HCT116 (cell line): Measurements from ENCODE around the gene ADAMTSL2.

Experiments
- CEBPB ChIP-seq: IDR thresholded peaks from 2 replicates; pipeline ENCODE4 v1.6.1; 2012; ENCODE audit warnings: low read depth
- ELF1 ChIP-seq: IDR thresholded peaks from 2 replicates; pipeline ENCODE4 v1.6.1; 2012; ENCODE audit warnings: low read depth, borderline replicate concordance
- EZH2 ChIP-seq: fragments of 200-600 bp; sonication (generic); IDR thresholded peaks from 2 replicates; pipeline ENCODE4 v1.6.1; 2017; ENCODE audit warnings: antibody characterized with exemption, mixed run types
- EZH2phosphoT487 ChIP-seq: fragments of 200-600 bp; IDR thresholded peaks from 2 replicates; pipeline ENCODE4 v1.6.1; 2018; ENCODE audit warnings: antibody characterized with exemption, borderline replicate concordance
- POLR2A ChIP-seq: IDR thresholded peaks from 2 replicates; pipeline ENCODE4 v1.7.0; 2011; ENCODE audit warnings: borderline replicate concordance; ENCODE audit not compliant: insufficient read depth, insufficient read length; ENCODE audit errors: extremely low read depth
- POLR2AphosphoS5 ChIP-seq: IDR thresholded peaks from 2 replicates; pipeline ENCODE4 v1.6.1; 2011; ENCODE audit warnings: mild to moderate bottlenecking, low read depth, low read length, moderate library complexity
- RAD21 ChIP-seq: IDR thresholded peaks from 2 replicates; pipeline ENCODE4 v1.6.1; 2012; ENCODE audit warnings: low read depth, mild to moderate bottlenecking
- SIN3A ChIP-seq: IDR thresholded peaks from 2 replicates; pipeline ENCODE4 v1.6.1; 2012; ENCODE audit warnings: low read depth
- SP1 ChIP-seq: IDR thresholded peaks from 2 replicates; pipeline ENCODE4 v1.6.1; 2012; ENCODE audit warnings: low read depth
- SRF ChIP-seq: IDR thresholded peaks from 2 replicates; pipeline ENCODE4 v1.6.1; 2012; ENCODE audit warnings: low read depth
- TCF7L2 ChIP-seq: IDR thresholded peaks from 2 replicates; pipeline ENCODE4 v1.7.0; 2011; ENCODE audit warnings: borderline replicate concordance, inconsistent platforms; ENCODE audit not compliant: insufficient read depth, insufficient read length; ENCODE audit errors: extremely low read depth
- TF ChIP-seq, protein P1 (sequence below): IDR thresholded peaks from 2 replicates; pipeline ENCODE4 v1.6.1; 2012
- TF ChIP-seq, protein P2 (sequence below), 3 experiments: fragments of 200-600 bp in 1 of 3; sonication (generic) in 1 of 3; IDR thresholded peaks in 2 of 3; conservative IDR thresholded peaks in 1 of 3; 2 replicates each; pipeline ENCODE4 v1.5.1; 2012 to 2017; ENCODE audit warnings: low read depth in 2 of 3, low read length in 2 of 3, antibody characterized with exemption in 1 of 3, borderline replicate concordance in 1 of 3, control low read depth in 1 of 3, mild to moderate bottlenecking in 1 of 3, mixed read lengths in 1 of 3, mixed run types in 1 of 3, moderate library complexity in 1 of 3; ENCODE audit not compliant: insufficient read depth in 1 of 3
- TF ChIP-seq, protein P3 (sequence below): IDR thresholded peaks from 2 replicates; pipeline ENCODE4 v1.6.1; 2012

DNA sequence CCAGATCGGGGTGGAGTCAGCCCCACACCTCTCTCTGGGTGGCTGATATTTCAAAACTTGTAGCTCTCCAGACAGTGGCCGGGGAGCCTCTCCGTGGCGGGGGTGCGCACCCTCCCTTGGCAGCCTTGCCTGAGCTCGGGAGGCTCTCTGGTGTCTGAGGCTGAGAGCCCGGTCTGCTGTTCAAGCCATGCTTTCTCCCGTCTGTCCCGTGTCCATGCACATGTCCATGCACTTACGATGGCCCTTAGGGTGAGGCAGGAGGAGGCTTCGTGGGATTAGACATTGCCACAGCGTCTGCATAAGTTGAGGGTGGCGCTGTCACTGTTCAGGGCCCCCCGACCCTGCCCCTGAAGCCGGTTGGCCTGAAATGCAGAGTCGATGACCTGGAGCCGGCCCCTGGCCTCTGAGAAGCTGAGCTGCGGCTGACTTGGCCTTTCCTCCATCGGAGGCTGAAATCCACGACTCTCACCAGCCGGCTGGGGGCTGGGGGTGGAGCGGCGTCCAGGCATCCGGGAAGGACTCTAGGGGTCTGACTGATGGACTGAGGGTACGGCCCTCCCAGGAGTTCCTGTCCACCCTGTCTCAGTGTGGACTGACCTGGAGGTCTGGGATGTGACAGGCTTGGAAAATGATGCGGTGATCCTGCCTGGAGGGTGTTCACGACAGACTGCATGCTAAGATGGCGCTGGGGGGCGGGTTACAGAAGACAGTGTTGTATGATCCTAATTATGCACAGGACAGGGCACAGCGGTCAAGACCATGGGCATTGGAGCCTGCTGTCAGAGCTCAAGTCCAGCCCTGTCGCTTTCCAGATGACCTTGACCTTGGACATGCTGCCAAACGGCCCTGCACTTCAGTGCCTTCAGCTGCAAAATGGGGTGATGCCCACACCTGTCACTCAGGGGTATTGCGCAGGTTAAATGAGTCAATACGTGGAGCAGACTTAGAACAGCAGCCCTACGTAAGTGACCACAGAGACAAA lies 37.4 kb upstream of the ADAMTSL2 start:
- TF ChIP-seq EZH2 = no peak
- TF ChIP-seq POLR2A = no peak
- TF ChIP-seq, protein P1, sequence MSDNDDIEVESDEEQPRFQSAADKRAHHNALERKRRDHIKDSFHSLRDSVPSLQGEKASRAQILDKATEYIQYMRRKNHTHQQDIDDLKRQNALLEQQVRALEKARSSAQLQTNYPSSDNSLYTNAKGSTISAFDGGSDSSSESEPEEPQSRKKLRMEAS = no peak
- no peak for TF ChIP-seq POLR2AphosphoS5
- TF ChIP-seq, protein P2, sequence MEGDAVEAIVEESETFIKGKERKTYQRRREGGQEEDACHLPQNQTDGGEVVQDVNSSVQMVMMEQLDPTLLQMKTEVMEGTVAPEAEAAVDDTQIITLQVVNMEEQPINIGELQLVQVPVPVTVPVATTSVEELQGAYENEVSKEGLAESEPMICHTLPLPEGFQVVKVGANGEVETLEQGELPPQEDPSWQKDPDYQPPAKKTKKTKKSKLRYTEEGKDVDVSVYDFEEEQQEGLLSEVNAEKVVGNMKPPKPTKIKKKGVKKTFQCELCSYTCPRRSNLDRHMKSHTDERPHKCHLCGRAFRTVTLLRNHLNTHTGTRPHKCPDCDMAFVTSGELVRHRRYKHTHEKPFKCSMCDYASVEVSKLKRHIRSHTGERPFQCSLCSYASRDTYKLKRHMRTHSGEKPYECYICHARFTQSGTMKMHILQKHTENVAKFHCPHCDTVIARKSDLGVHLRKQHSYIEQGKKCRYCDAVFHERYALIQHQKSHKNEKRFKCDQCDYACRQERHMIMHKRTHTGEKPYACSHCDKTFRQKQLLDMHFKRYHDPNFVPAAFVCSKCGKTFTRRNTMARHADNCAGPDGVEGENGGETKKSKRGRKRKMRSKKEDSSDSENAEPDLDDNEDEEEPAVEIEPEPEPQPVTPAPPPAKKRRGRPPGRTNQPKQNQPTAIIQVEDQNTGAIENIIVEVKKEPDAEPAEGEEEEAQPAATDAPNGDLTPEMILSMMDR (IDR thresholded peaks at IDR 0.05 in 2 of 3, conservative IDR thresholded peaks at IDR 0.05 in 1 of 3; ENCODE audit: borderline replicate concordance in 1 of 3, insufficient read depth in 1 of 3, low read depth in 2 of 3, low read length in 2 of 3) = no peak
- TF ChIP-seq TCF7L2 = no peak
- no peak for TF ChIP-seq CEBPB
- TF ChIP-seq EZH2phosphoT487 = no peak
- no peak for TF ChIP-seq RAD21
- TF ChIP-seq, protein P3, sequence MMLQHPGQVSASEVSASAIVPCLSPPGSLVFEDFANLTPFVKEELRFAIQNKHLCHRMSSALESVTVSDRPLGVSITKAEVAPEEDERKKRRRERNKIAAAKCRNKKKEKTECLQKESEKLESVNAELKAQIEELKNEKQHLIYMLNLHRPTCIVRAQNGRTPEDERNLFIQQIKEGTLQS = no peak
- no peak for TF ChIP-seq SP1
- no peak for TF ChIP-seq SIN3A
- no peak for TF ChIP-seq ELF1
- no peak for TF ChIP-seq SRF
